Ovary (tissue), 9 donors: ENCODE data around the gene ZNF746. TPM values are rescaled to one million over a fixed set of nuclear protein-coding genes. Genes with fewer than 3 reads are reported as not detected.

Experiments used
- DNase-seq, 5 donors: peaks; one replicate each; pipeline ENCODE4 v3.0.0-alpha.2; 2019 to 2020
- H3K27ac ChIP-seq, 2 donors: fragments of 200-600 bp; one replicate each; pipeline versions ENCODE4 v1.5.1 to v1.8.0; 2019 to 2022
- H3K27me3 ChIP-seq: fragments of 200-600 bp; one replicate; pipeline ENCODE4 v1.8.0; 2022
- H3K36me3 ChIP-seq: fragments of 200-600 bp; sonication (generic); one replicate; pipeline ENCODE4 v1.5.1; 2019
- H3K4me1 ChIP-seq: one replicate; pipeline ENCODE4 v1.8.1; 2013; ENCODE audit warnings: mild to moderate bottlenecking, moderate library complexity; ENCODE audit not compliant: insufficient read depth
- H3K4me3 ChIP-seq: fragments of 200-600 bp; sonication (generic); one replicate; pipeline ENCODE4 v1.5.1; 2017
- H3K9me3 ChIP-seq, 2 donors: fragments of 200-600 bp in 1 of 2; sonication (generic) in 1 of 2; one replicate each; pipeline versions ENCODE4 v1.5.1 to v1.8.1; 2013 to 2019; ENCODE audit warnings: mild to moderate bottlenecking in 1 of 2, moderate library complexity in 1 of 2
- CTCF ChIP-seq, 3 donors: fragments of 450-650 bp in 2 of 3; fragments of 200-600 bp in 1 of 3; IDR thresholded peaks; one replicate each; pipeline versions ENCODE4 v1.5.1 to v1.8.0; 2016 to 2022; ENCODE audit warnings: antibody characterized with exemption in 3 of 3, mild to moderate bottlenecking in 1 of 3
- EP300 ChIP-seq: sonication (generic); formaldehyde crosslinking; IDR thresholded peaks from one replicate; pipeline ENCODE4 v1.6.1; 2017; ENCODE audit warnings: antibody characterized with exemption
- POLR2A ChIP-seq: fragments of 450-650 bp; IDR thresholded peaks from one replicate; pipeline ENCODE4 v1.6.1; 2017; ENCODE audit warnings: antibody characterized with exemption, mild to moderate bottlenecking, moderate library complexity
- WGBS, 3 donors: extraction: QIAGEN DNeasy Blood & Tissue Kit in 1 of 3; methylation state at CpG; one replicate each; pipeline versions ENCODE4 v1.1.5 to v1.1.7; 2013 to 2017; 5-methylcytosine and 5-hydroxymethylcytosine counted together
- intact Hi-C, 4 donors: fragments of 100-400 bp; cut with DNase I; formaldehyde crosslinking; loops; one replicate each; pipeline versions ENCODE4 v1.11.0 to v1.15.1; 2022 to 2023
- polyA plus RNA-seq, 2 donors: library from polyadenylated mRNA; stranded (reverse); fragments of 200-250 nt in 1 of 2; fragments of 350-450 nt in 1 of 2; fragmentation: Illumina TruSeq in 1 of 2; extraction: RNeasy Lipid Tissue Mini Kit (QIAGEN cat#74804) in 1 of 2; gene quantifications; one replicate each; pipeline ENCODE4 v1.2.3, GENCODE V29; 2013 to 2014
- total RNA-seq, 7 donors: library from RNA; depleted of rRNA in 2 of 7; stranded (reverse); fragments of >200 nt in 2 of 7; fragmentation: NEBNext Ultra II Directional in 3 of 7; extraction: Animal tissue kit (Norgen Biotek cat#: 25700) in 3 of 7; gene quantifications; one replicate each; pipeline versions ENCODE4 v1.1.0 to v1.2.4, GENCODE V29; 2016 to 2023
- donor health status: DM: no; HTN: no; CAD: no; lungs with moderate emphysema.
- donor health status: DM: no; HTN: no; CAD: no.
- donor health status: Bipolar disorder and iron deficiency.
- donor health status: DM: yes; HTN: yes; CAD: no.
- donor health status: DM: no; HTN: no; CAD: no.
- donor health status: DM: yes; HTN: yes; CAD: no.

The ZNF746 gene
- total and polyA plus RNA-seq, 9 donors: 5.9 to 19.3 (median 15.6) TPM

DNA sequence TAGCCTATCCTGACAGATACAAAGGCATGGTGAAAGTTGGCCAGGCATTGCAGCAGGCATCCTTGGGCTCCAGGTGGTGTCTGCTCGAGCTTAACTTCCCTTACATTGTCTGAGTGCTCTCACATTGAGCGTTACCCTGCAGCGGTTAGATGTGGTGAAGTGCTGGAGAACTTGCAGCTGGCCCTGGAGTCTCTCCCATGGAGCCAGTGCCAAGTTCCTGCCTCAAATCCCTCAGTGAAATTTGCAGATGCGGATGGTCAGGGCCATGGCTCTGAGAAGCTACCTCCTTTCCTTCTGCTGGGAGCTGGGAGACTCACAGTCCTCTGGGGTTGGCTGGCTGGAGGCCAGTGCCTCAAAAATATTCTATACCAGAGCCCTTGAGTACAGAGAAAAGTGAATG, 3.3 kb upstream of the ZNF746 start:
- H3K4me3 ChIP-seq: no peak overlapping the region
- TF ChIP-seq CTCF (IDR thresholded peaks at IDR 0.05): no peak
- no peak for TF ChIP-seq EP300
- H3K9me3 ChIP-seq: no peaks in the 10 kb centered on the region
- DNase-seq: no peak
- no peak overlapping the region for H3K27ac ChIP-seq
- intact Hi-C loops: loop anchor here in 1 of 4 donors (5.0 kb wide), 1 partner anchor 121 kb away; no protein-coding TSS in a partner anchor
- H3K4me1 ChIP-seq: peaks cover under 1% of the 10 kb centered on the region
- WGBS, 3 donors: 9 to 17% (median 10%) methylated on average over 4 of the region's 4 CpGs
- H3K36me3 ChIP-seq: no peaks in the 10 kb centered on the region
- H3K27me3 ChIP-seq: no peaks in the 10 kb centered on the region

DNA sequence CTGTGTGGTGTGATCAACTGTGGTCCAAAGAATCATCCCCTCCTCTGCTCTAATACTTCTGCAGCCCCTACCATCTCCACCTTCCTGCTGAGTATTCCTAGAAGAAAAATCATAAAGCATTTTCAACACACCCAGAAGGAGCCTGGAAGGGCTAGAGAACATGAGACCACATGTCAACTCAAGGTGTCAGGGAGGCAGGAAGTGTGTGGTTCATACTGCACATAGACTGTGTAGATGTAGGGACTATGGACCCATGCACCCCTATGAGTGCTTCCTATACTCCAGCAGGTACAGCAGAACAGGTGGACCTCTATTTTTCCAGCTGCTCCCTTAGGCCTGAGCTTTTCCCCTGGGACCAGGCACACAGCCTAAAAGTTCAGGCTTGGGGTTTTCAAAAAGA, 2.6 kb upstream of the ZNF746 start:
- TF ChIP-seq EP300: no peak
- no peak for TF ChIP-seq CTCF (IDR thresholded peaks at IDR 0.05)
- no peak for TF ChIP-seq POLR2A
- Histone ChIP-seq H3K9me3 (no peaks in the 10 kb centered on the region), H3K4me1 (peaks cover 4% of the 10 kb centered on the region), H3K27ac (no peak overlapping the region), H3K27me3 (no peaks in the 10 kb centered on the region), H3K4me3 (no peak overlapping the region), H3K36me3 (no peaks in the 10 kb centered on the region)
- intact Hi-C loops: loop anchor here in 1 of 4 donors (5.0 kb wide), 1 partner anchor 122 kb away; no protein-coding TSS in a partner anchor
- no peak for DNase-seq

DNA sequence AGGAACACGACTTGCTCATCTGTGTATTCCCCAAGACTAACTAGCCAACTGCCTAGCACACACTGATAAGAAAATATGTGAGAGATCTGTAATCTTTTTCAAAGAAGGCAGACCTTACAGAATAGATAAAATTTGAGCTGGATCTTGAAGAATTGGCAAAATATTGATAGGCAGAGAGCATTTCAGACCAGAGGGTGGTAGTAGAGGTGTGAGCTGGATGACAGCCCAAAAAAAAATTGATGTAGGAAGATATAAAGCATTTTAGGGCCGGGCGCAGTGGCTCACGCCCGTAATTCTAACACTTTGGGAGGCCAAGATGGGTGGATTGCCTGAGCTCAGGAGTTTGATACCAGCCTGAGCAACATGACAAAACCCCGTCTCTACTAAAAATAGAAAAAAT, 1.2 kb upstream of the ZNF746 start:
- 79 to 83% (median 83%) methylated on average over 6 of the region's 6 CpGs for WGBS, 3 donors
- no peaks in the 10 kb centered on the region for H3K27me3 ChIP-seq
- H3K4me1 ChIP-seq: peaks cover 6% of the 10 kb centered on the region
- no peaks in the 10 kb centered on the region for H3K9me3 ChIP-seq
- no peak overlapping the region for H3K27ac ChIP-seq
- DNase-seq: no peak
- no peaks in the 10 kb centered on the region for H3K36me3 ChIP-seq
- TF ChIP-seq EP300 (no peak), CTCF (IDR thresholded peaks at IDR 0.05) (no peak), POLR2A (no peak)
- intact Hi-C loops: loop anchor here in 1 of 4 donors (5.0 kb wide), 1 partner anchor 338 kb away; the partner anchor contains the start of gene ZNF862
- no peak overlapping the region for H3K4me3 ChIP-seq

- intact Hi-C loops: loop anchor here in 1 of 4 donors (5.0 kb wide), 1 partner anchor 340 kb away; the partner anchor contains the start of gene ZNF862
Observed at GRCh38 chr7:149496642-149497391, 792 bp downstream of the ZNF746 start.

More at GRCh38 chr7:149496642-149497391, 792 bp downstream of the ZNF746 start:
- no peaks in the 10 kb centered on the region for H3K27me3 ChIP-seq
- H3K9me3 ChIP-seq: no peaks in the 10 kb centered on the region
- peaks cover 6% of the 10 kb centered on the region for H3K4me1 ChIP-seq
- TF ChIP-seq CTCF (IDR thresholded peaks at IDR 0.05) (no peak), POLR2A (no peak), EP300 (no peak)
- DNase-seq: peak; percentile 63 to 77 (median 72)
- peak overlapping the region; percentile 93 to 94 for H3K27ac ChIP-seq
- 1 to 3% (median 2%) methylated on average over 42 to 51 of the region's 51 CpGs for WGBS, 3 donors
- H3K4me3 ChIP-seq: peak overlapping the region; percentile 59
- H3K36me3 ChIP-seq: no peaks in the 10 kb centered on the region
